Upper lobe of right lung (tissue), 1 donor: ENCODE results near the gene PPIA. TPM values are rescaled to one million over a fixed set of nuclear protein-coding genes. Genes with fewer than 3 reads are reported as not detected.
A peak's percentile ranks its signal among the peaks of the same experiment; 100 is the strongest.

Source experiments
- ATAC-seq: fragments of 200-7000 bp; cut with Tn5 transposase; one replicate; pipeline ENCODE4 v1.9.1; 2020; ENCODE audit warnings: mild to moderate bottlenecking, moderate library complexity
- DNase-seq: peaks from one replicate; pipeline ENCODE4 v3.0.0-alpha.2; 2020
- H3K27ac ChIP-seq: fragments of 200-600 bp; one replicate; pipeline ENCODE4 v1.8.0; 2022
- H3K27me3 ChIP-seq: fragments of 200-600 bp; one replicate; pipeline ENCODE4 v1.8.0; 2022; ENCODE audit warnings: mild to moderate bottlenecking
- H3K36me3 ChIP-seq: fragments of 200-600 bp; one replicate; pipeline ENCODE4 v1.8.0; 2022
- H3K4me1 ChIP-seq: fragments of 200-600 bp; one replicate; pipeline ENCODE4 v1.8.0; 2022
- H3K4me3 ChIP-seq: fragments of 200-600 bp; one replicate; pipeline ENCODE4 v1.8.0; 2022; ENCODE audit warnings: mild to moderate bottlenecking
- H3K9me3 ChIP-seq: fragments of 200-600 bp; one replicate; pipeline ENCODE4 v1.8.0; 2022
- CTCF ChIP-seq: fragments of 200-600 bp; IDR thresholded peaks from one replicate; pipeline ENCODE4 v1.8.0; 2022; ENCODE audit warnings: antibody characterized with exemption
- intact Hi-C: fragments of 100-400 bp; cut with DNase I; formaldehyde crosslinking; loops from one replicate; pipeline ENCODE4 v1.11.0; 2022
- total RNA-seq: library from RNA; stranded (reverse); fragmentation: NEBNext Ultra II Directional; extraction: Animal tissue kit (Norgen Biotek cat#: 25700); gene quantifications from one replicate; pipeline ENCODE4 v1.2.1, GENCODE V29; 2021
- donor health status: DM: no; HTN: yes; CAD: no; lungs with severe emphysema.

PPIA gene
- total RNA-seq, 1 donor from 2014 or later = 970 TPM

GRCh38 chr7:44750424-44750823 lies 46.1 kb upstream of the PPIA start:
- no peak overlapping the region for H3K4me3 ChIP-seq
- H3K36me3 ChIP-seq = no peaks in the 10 kb centered on the region
- no peak overlapping the region for H3K27ac ChIP-seq
- H3K9me3 ChIP-seq = no peaks in the 10 kb centered on the region
- DNase-seq (no peak), ATAC-seq (no peak)
- TF ChIP-seq CTCF = no peak
- intact Hi-C loops = no loop called here
- H3K27me3 ChIP-seq = no peaks in the 10 kb centered on the region
- peaks cover 39% of the 10 kb centered on the region for H3K4me1 ChIP-seq

DNA sequence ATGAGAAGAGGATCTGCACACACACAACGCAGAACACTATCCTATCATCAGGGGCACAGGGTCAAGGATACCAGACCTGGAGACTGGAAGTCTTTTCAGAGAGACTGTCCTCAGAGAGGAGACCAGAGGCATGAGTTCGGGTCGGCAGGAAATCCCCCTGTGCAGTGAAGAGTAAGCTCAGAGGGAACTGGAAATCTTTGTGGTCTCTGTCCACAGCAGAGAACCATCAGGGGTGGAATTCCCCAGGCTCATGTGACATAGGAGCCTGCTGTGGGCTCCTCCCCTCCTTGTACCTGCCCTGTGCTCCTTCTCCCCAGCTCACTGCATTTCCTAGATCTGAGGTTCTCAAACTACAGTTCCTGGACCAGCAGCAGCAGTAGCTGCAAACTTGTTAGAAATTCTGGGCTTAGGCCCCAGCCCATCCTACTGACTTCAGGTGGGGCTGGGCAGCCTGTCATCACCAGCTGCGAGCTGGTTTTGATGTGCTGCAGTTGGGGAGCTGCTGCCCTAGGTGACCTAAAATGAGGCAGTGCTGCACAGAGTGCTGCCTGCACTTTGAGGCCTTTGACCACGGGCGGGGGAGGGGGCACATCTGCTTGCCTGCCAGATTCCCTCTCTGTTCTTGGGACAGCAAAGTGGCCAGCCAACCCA lies 45.4 kb upstream of the PPIA start:
- TF ChIP-seq CTCF = no peak
- intact Hi-C loops = no loop called here
- Histone ChIP-seq H3K4me1 (peaks cover 45% of the 10 kb centered on the region), H3K27ac (peak overlapping the region; percentile 30), H3K27me3 (no peaks in the 10 kb centered on the region), H3K9me3 (no peaks in the 10 kb centered on the region), H3K36me3 (no peaks in the 10 kb centered on the region), H3K4me3 (no peak overlapping the region)
- ATAC-seq (no peak), DNase-seq (peak; percentile 67)

DNA sequence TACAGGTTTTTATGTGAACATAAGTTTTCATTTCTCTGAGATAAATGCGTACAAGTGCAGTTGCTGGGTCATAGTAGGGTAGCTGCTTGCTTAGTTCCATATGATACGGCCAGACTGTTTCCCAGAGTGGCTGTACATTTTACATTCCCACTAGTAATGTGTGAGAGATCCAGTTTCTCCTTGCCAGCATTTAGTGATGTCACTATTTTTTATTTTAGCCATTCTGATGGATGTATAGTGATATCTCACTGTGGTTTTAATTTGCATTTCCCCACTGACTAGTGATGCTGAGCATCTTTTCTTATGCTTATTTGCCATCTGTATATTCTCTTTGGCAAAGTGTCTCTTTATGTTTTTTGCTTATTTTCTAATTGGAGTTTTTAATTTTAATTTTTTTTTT lies 43.7 kb upstream of the PPIA start:
- Histone ChIP-seq H3K4me1 (peaks cover 56% of the 10 kb centered on the region), H3K27ac (no peak overlapping the region), H3K4me3 (no peak overlapping the region), H3K9me3 (no peaks in the 10 kb centered on the region), H3K27me3 (no peaks in the 10 kb centered on the region), H3K36me3 (peaks cover 11% of the 10 kb centered on the region)
- TF ChIP-seq CTCF = no peak
- no peak for DNase-seq
- no peak for ATAC-seq
- intact Hi-C loops = no loop called here

DNA sequence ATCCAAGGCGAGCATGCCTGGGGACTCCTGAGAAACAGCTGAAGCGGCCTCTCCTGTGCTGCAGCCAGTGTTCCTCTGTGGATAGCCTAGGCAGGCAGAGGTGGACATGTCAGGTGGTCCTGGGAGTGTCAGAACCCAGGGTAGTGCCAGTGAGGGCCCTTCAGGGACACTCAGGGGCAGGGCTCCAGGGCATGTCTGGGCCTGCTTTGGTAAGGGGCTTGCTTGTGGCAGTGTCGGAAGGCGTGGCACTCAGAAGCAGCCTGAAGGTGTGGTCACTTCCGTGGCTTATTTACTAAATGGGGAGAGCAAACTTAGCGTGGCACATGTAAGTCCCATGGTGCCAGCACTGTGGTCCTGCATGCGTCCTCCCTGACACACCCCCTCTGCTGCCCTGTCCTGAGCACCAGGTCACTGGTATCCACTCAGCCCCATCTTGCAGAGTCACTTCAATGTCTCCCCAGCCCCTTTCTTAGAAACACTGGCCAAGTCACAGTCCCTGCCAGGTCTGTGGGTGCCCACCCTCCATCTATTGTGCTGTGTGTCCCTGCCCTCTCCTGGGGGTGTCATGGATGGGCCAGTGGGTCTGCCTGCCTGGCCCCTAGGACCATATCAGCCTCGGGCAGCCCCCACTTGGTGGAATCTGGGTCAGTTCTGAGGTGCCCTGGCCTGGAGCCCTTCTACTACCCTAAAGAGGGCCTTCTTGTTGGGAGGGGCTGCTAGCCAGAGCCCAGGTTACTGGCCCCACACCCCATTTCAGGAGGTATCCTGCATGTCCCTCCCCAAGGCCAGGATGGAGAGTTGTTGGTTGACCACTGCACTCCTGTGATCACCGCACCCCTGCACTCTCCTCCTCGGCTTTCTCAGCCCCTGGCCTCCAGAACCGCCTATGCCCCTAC lies 41.4 kb upstream of the PPIA start:
- Histone ChIP-seq H3K36me3 (peaks cover 26% of the 10 kb centered on the region), H3K27ac (peak overlapping the region; percentile 60), H3K27me3 (no peaks in the 10 kb centered on the region), H3K4me1 (peaks cover 50% of the 10 kb centered on the region), H3K9me3 (no peaks in the 10 kb centered on the region), H3K4me3 (no peak overlapping the region)
- intact Hi-C loops = no loop called here
- TF ChIP-seq CTCF = no peak
- ATAC-seq (peak; percentile 12), DNase-seq (no peak)

DNA sequence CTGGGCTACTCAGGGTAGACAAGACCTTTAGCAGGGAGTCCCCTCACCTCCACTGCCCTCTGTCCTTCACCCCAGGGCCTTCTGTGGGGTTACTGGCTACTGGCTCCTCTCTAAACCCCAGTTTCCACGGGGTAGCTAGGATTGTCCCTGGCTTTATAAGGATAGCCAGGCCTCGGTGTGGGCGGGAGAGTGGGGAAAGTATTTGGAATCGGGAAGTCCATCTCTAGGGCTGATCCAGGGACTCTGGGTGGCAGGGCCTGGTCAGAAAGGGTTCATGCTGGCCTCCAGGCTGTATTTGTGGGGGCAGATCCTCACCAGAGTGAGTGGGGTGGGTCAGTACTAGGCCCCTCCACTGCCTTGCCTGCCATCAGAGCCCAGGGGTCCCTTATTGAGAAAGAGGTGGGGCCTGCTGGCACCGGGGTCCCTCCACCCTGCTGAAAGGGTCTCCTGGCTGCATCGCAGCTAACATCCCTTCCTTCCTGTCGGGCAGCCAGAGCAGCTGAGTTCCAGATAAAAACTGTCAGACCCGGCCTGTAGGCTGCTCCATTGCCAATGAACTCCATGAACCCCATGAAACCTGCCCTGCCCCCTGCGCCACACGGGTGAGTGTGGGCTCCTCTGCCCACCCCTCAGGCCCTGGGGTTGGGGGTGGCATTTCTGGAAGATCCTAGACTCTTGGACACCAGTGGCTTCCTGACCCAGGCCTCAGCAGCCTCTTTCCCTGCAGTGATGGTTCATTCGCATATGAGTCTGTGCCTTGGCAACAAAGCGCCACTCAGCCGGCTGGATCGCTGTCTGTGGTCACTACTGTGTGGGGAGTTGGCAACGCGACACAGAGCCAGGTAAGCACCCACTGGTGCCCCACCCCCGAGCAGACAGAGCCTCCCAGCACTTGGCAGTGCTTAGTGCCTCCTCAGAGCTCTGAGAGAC lies 40.5 kb upstream of the PPIA start:
- H3K27me3 ChIP-seq = no peaks in the 10 kb centered on the region
- intact Hi-C loops = no loop called here
- DNase-seq = peak; percentile 66
- TF ChIP-seq CTCF = no peak
- H3K27ac ChIP-seq = peak overlapping the region; percentile 60
- ATAC-seq = peak; percentile 34
- H3K9me3 ChIP-seq = no peaks in the 10 kb centered on the region
- H3K4me3 ChIP-seq = no peak overlapping the region
- peaks cover 41% of the 10 kb centered on the region for H3K4me1 ChIP-seq
- H3K36me3 ChIP-seq = peaks cover 35% of the 10 kb centered on the region
